Caco-2 (cell line): ENCODE measurements around the gene DLG2. TPM values are rescaled to one million over a fixed set of nuclear protein-coding genes. Genes with fewer than 3 reads are reported as not detected.

ENCODE experiments used
- BruUV-seq: library from RNA; stranded (reverse); fragments of 400-500 nt; replicated peaks from 2 replicates; lab custom pipeline; 2021; lab: Mats Ljungman, UMichigan
- CTCF ChIA-PET: fragments of 300-600 bp; sonication (Branson Sonifier 250); formaldehyde crosslinking; loops from one replicate; lab custom pipeline; 2022; ENCODE audit warnings: antibody characterized with exemption; lab: Charles Lee
- POLR2A ChIA-PET: fragments of 300-600 bp; sonication (Branson Sonifier 250); formaldehyde crosslinking; loops from one replicate; lab custom pipeline; 2022; ENCODE audit warnings: antibody characterized with exemption; lab: Charles Lee
- DNase-seq, 2 experiments: peaks; one replicate each; pipeline versions ENCODE4 v3.0.0 to v3.0.0-alpha.2; 2020 to 2022
- H3K27me3 ChIP-seq: replicated peaks from 2 replicates; pipeline ENCODE4 v1.6.0; 2011; ENCODE audit warnings: low read length; ENCODE audit not compliant: control insufficient read depth, insufficient read depth
- H3K36me3 ChIP-seq: 2 replicates; pipeline ENCODE4 v1.5.1; 2011; ENCODE audit warnings: low read length; ENCODE audit not compliant: control insufficient read depth, insufficient read depth
- H3K4me1 ChIP-seq: fragments of 250-450 bp; sonication (Bioruptor Pico); 2 replicates; pipeline ENCODE4 v1.5.1; 2020; ENCODE audit warnings: mild to moderate bottlenecking
- H3K4me3 ChIP-seq: 2 replicates; pipeline ENCODE4 v1.5.1; 2011; ENCODE audit warnings: low read depth, mild to moderate bottlenecking, control low read depth, low read length
- H3K9me3 ChIP-seq: fragments of 250-450 bp; sonication (Bioruptor Pico); 2 replicates; pipeline ENCODE4 v1.5.1; 2020; ENCODE audit warnings: mild to moderate bottlenecking, moderate library complexity
- H3K27ac Mint-ChIP-seq: one replicate; pipeline ENCODE4 v1.8.0; 2022; ENCODE audit warnings: mixed read lengths; ENCODE audit not compliant: unreplicated experiment
- H3K27me3 Mint-ChIP-seq: one replicate; pipeline ENCODE4 v1.8.0; 2022; ENCODE audit warnings: mixed read lengths; ENCODE audit not compliant: insufficient read depth, unreplicated experiment
- H3K36me3 Mint-ChIP-seq: one replicate; pipeline ENCODE4 v1.8.0; 2022; ENCODE audit warnings: mild to moderate bottlenecking, mixed read lengths; ENCODE audit not compliant: insufficient read depth, unreplicated experiment
- H3K4me1 Mint-ChIP-seq: one replicate; pipeline ENCODE4 v1.8.0; 2022; ENCODE audit warnings: low read depth, mixed read lengths; ENCODE audit not compliant: unreplicated experiment
- H3K4me3 Mint-ChIP-seq: one replicate; pipeline ENCODE4 v1.8.0; 2022; ENCODE audit warnings: mild to moderate bottlenecking, moderate library complexity, mixed read lengths; ENCODE audit not compliant: unreplicated experiment
- H3K9me3 Mint-ChIP-seq: one replicate; pipeline ENCODE4 v1.8.0; 2022; ENCODE audit warnings: mixed read lengths; ENCODE audit not compliant: unreplicated experiment
- intact Hi-C: fragments of 100-400 bp; cut with micrococcal nuclease; formaldehyde crosslinking; loops from one replicate; pipeline ENCODE4 v1.10.0; 2022; ENCODE audit not compliant: unreplicated experiment
- total RNA-seq: library from RNA; stranded (reverse); gene quantifications from 2 replicates; pipeline ENCODE4 v1.2.3, GENCODE V29; 2022
- TF ChIP-seq, protein P1 (sequence below), 2 experiments: fragments of 200-600 bp in 1 of 2; IDR thresholded peaks; 1 replicate in 1 of 2; 2 replicates in 1 of 2; pipeline versions ENCODE4 v1.5.1 to v1.8.0; 2011 to 2022; ENCODE audit warnings: antibody characterized with exemption in 1 of 2, control low read depth in 1 of 2, inconsistent platforms in 1 of 2, low read depth in 1 of 2, low read length in 1 of 2, mild to moderate bottlenecking in 1 of 2, moderate library complexity in 1 of 2; ENCODE audit not compliant: insufficient read depth in 1 of 2, severe bottlenecking in 1 of 2, unreplicated experiment in 1 of 2

DLG2 gene
- total RNA-seq, 1 experiment from 2014 or later: 21.6 TPM

DNA sequence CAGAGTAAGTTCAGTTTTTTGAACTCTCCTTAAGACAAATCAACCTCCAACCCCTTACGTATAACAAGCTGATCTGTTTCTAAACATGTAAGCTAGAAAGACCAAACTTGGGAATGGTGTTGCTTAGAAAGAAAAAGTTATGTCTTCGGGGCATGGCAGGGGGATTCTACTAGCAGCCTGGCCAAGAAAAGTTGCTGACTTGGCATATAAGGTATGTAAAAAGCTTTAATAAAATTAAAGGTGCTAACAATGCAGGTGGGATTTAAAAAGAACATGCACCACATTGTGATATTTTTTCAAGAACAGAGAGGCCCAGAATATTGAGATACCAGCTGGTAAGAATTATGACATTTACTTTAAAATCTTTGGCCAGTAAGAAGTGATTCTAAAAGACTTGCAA is 1929.6 kb downstream of the DLG2 start:
- CTCF ChIA-PET: no interaction called here
- H3K4me3 Mint-ChIP-seq: no peak overlapping the region
- H3K4me1 Mint-ChIP-seq: peaks cover 20% of the 10 kb centered on the region
- H3K9me3 Mint-ChIP-seq: no peaks in the 10 kb centered on the region
- no peaks in the 10 kb centered on the region for H3K27me3 Mint-ChIP-seq
- POLR2A ChIA-PET: no interaction called here
- TF ChIP-seq, protein P1, sequence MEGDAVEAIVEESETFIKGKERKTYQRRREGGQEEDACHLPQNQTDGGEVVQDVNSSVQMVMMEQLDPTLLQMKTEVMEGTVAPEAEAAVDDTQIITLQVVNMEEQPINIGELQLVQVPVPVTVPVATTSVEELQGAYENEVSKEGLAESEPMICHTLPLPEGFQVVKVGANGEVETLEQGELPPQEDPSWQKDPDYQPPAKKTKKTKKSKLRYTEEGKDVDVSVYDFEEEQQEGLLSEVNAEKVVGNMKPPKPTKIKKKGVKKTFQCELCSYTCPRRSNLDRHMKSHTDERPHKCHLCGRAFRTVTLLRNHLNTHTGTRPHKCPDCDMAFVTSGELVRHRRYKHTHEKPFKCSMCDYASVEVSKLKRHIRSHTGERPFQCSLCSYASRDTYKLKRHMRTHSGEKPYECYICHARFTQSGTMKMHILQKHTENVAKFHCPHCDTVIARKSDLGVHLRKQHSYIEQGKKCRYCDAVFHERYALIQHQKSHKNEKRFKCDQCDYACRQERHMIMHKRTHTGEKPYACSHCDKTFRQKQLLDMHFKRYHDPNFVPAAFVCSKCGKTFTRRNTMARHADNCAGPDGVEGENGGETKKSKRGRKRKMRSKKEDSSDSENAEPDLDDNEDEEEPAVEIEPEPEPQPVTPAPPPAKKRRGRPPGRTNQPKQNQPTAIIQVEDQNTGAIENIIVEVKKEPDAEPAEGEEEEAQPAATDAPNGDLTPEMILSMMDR (IDR thresholded peaks at IDR 0.05; ENCODE audit: insufficient read depth in 1 of 2, low read depth in 1 of 2, low read length in 1 of 2, severe bottlenecking in 1 of 2, unreplicated experiment in 1 of 2): no peak
- Histone ChIP-seq H3K4me1 (peaks cover 17% of the 10 kb centered on the region), H3K36me3 (no peaks in the 10 kb centered on the region), H3K27me3 (no peaks in the 10 kb centered on the region), H3K9me3 (no peaks in the 10 kb centered on the region), H3K4me3 (no peak overlapping the region)
- H3K27ac Mint-ChIP-seq: no peak overlapping the region
- peaks cover 4% of the 10 kb centered on the region for H3K36me3 Mint-ChIP-seq
- intact Hi-C loops: no loop called here
- DNase-seq: no peak
- BruUV-seq: no TSS peak

DNA sequence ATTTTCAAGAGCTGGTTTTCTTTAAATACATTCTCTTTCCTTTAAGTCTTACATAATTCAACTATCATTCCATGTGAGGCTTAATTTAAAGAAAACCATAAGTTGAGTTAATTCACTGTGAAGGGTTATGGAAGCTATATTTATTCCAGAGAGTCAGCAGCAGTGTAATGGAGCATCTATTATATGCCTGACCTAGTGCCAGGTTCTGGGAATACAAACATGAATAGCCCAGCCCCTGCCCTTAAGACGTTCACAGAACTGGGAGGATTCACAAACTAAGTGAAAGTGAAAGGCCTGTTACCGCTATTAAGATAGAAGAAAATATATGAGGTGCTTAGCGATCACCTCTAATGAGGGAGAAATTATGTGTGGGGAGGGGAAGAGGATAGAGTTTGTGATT is 1932.1 kb downstream of the DLG2 start:
- POLR2A ChIA-PET: no interaction called here
- Histone ChIP-seq H3K9me3 (no peaks in the 10 kb centered on the region), H3K36me3 (no peaks in the 10 kb centered on the region), H3K27me3 (no peaks in the 10 kb centered on the region), H3K4me3 (no peak overlapping the region), H3K4me1 (peaks cover 30% of the 10 kb centered on the region)
- H3K4me3 Mint-ChIP-seq: no peak overlapping the region
- no peak overlapping the region for H3K27ac Mint-ChIP-seq
- peaks cover 23% of the 10 kb centered on the region for H3K4me1 Mint-ChIP-seq
- no peaks in the 10 kb centered on the region for H3K9me3 Mint-ChIP-seq
- TF ChIP-seq, protein P1 (IDR thresholded peaks at IDR 0.05; ENCODE audit: insufficient read depth in 1 of 2, low read depth in 1 of 2, low read length in 1 of 2, severe bottlenecking in 1 of 2, unreplicated experiment in 1 of 2): no peak
- H3K27me3 Mint-ChIP-seq: no peaks in the 10 kb centered on the region
- H3K36me3 Mint-ChIP-seq: peaks cover 4% of the 10 kb centered on the region
- intact Hi-C loops: no loop called here
- no TSS peak for BruUV-seq
- no peak for DNase-seq
- CTCF ChIA-PET: interaction anchor here (1.2 kb wide), 1 partner anchor 29 kb away, joined by 4 read pairs; no protein-coding TSS in a partner anchor

DNA sequence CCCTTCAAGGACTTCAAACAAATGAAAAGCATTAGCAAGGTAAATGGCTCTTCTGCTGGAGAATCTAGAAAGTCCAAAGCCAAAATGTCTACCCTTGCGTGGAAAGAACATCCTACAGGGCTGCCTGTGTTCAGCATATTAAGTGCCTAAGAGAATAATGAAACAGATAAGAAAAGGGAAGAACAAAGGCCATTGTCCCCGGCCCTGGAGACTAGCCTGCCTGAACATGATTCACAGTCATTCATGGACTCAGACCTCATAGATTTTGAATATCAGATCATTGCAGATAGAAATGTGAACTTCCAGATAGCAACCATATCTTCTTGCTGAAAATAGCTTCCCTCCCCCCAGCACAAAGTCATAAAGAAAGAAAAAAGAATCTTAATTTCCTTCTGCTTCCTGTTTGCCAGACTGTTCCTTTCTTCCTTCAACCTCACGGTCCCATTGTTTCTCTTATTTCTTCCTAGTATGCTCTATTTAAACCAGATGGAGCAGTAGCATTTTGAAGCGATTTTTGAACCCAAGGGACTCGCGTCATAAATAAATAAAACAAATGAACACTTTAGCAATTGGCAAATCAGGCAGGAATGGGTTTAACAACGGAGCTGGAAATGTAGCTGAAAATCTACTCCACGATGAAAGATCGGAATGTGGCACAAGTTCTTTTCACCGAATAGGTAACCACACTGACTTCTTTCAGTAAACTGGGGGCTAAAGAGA is 1932.8 kb downstream of the DLG2 start:
- no peak overlapping the region for H3K4me3 Mint-ChIP-seq
- H3K4me1 Mint-ChIP-seq: peaks cover 23% of the 10 kb centered on the region
- H3K4me3 ChIP-seq: no peak overlapping the region
- TF ChIP-seq, protein P1 (IDR thresholded peaks at IDR 0.05; ENCODE audit: insufficient read depth in 1 of 2, low read depth in 1 of 2, low read length in 1 of 2, severe bottlenecking in 1 of 2, unreplicated experiment in 1 of 2): no peak
- CTCF ChIA-PET: interaction anchor here (0.6 to 1.2 kb wide), 2 partner anchors 26 to 30 kb away, joined by 4 to 7 read pairs; no protein-coding TSS in a partner anchor
- no peak for DNase-seq
- no peaks in the 10 kb centered on the region for H3K9me3 Mint-ChIP-seq
- no peak overlapping the region for H3K27ac Mint-ChIP-seq
- intact Hi-C loops: no loop called here
- no peaks in the 10 kb centered on the region for H3K36me3 ChIP-seq
- H3K36me3 Mint-ChIP-seq: peaks cover 4% of the 10 kb centered on the region
- peaks cover 32% of the 10 kb centered on the region for H3K4me1 ChIP-seq
- POLR2A ChIA-PET: no interaction called here
- BruUV-seq: no TSS peak
- H3K27me3 ChIP-seq: no peaks in the 10 kb centered on the region
- H3K27me3 Mint-ChIP-seq: no peaks in the 10 kb centered on the region
- H3K9me3 ChIP-seq: no peaks in the 10 kb centered on the region
